ENCODE measurements around the gene PGM3.

GRCh38 chr6:83160167-83160566 is 32.9 kb downstream of the PGM3 start:
- TF ChIP-seq CTCF (IDR thresholded peaks at IDR 0.05) (no peak), POLR2A (IDR thresholded peaks at IDR 0.05) (no peak)

Data from Peyer's patch (tissue), 4 donors.